Activated CD8-positive, alpha-beta memory T cell treated with anti-CD3 and anti-CD28 coated beads, Interleukin-2, amount 50 U/mL, for 24 hours (primary cell): ENCODE data around the gene FBXW9.
"Not testable (repeated sequence)": the region's sequence is repeated elsewhere in the genome, so short reads cannot be mapped to it uniquely, and the experiment has no call there.

Experiments
- DNase-seq: peaks from one replicate; pipeline ENCODE4 v3.0.0-alpha.2; 2020; ENCODE audit errors: extremely low read depth

FBXW9 gene

DNA sequence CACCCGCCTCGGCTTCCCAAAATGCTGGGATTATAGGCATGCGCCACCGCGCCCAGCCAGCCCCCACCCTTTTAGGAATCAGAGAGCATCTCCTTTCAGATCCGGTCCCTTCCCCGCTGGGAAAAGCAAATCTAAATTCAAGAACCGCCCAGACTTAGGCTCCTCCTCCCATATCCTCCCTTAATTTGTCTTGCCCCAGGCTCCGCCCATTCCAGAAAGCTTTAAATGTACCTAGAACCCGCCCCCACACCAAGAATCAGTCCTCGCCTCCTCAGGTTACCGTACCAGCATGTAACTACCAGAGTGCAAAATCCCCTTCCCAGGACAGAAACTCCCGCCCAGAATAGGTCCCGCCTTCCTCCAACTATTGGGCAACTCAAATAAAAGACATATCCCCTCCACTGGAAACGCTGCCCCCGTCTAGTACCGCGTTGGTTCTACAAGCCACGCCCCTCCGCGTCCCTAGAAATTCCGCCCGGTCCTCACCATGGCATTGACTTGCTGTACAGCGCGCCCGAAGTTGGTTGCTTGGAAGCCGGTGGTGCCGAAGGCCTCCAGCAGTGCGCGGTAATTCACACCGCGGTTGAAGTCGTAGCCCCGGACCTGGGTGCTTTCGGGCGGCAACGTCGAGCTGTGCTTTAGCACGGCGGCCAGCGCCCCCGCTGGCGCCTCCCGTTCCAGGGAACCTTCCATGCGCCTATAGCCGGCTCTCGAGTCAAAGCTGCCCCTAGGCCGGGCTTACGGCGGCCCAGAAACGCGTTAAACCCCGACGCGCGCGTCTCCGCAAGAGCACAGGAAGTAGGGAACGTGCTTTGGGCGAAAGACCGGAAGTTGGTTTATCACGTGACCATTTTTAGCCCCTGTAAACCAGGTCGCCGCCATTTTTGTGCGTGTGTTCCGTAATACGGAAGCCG is 15.1 kb downstream of the FBXW9 start, which contains the start of gene DHPS:
Gene DHPS, minus strand, starts transcription at position 807 of the 914 bp plus-strand sequence. Its CDS starts 114 bp downstream, at position 693.
- peak; percentile 78 for DNase-seq

DNA sequence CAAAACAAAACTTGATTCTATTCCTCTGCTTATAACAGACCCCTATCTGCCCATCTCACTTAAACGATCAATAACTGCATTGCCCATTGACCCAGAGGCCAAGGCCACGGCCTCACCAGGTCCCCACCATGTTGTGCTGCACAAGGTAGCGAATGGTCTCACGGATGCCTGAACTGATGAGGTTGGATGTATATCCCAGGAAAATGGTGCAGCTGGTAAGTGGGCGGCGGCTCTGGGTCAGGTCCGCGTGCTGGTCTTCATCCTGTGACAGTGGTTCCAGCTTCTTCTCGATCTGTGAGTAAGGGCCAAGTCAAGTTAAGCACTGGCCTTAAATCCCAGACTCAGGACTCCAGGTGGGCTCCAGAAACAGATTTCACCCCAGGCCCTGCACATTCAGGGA is 16.4 kb downstream of the FBXW9 start:
- no peak for DNase-seq

DNA sequence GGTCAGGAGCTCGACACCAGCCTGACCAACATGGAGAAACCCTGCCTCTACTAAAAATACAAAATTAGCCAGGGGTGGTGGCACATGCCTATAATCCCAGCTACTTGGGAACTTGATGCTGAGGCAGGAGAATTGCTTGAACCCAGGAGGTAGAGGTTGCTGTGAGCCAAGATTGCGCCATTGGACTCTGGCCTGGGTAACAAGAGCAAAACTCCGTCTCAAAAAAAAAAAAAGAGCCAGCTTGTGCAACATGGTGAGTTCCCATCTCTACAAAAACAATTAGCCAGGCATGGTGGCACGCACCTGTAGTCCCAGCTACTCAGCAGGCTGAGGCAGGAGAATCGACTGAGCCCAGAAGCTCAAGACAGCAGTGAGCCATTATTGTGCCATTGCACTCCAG is 18.4 kb downstream of the FBXW9 start:
- DNase-seq, result not testable (repeated sequence)

DNA sequence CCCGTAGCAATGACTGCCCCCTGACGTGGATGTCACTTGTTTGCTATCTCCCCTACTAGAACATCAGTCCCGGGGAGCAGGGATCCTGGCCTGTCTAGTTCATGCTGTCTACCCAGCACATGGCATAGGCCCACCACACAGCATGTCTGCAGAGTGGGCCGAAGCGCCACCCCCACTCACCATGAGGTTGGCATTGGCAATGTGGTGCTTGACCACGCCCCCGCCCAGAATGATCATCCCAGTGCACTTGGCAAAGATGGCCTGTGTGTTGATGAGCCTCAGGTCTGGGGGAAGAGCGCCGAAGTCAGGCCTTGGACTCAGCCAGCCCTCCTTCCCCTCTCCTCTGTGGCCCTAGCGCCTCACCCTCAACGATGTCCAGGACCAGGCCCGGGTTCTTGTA is 19.5 kb downstream of the FBXW9 start:
- DNase-seq, result no peak

DNA sequence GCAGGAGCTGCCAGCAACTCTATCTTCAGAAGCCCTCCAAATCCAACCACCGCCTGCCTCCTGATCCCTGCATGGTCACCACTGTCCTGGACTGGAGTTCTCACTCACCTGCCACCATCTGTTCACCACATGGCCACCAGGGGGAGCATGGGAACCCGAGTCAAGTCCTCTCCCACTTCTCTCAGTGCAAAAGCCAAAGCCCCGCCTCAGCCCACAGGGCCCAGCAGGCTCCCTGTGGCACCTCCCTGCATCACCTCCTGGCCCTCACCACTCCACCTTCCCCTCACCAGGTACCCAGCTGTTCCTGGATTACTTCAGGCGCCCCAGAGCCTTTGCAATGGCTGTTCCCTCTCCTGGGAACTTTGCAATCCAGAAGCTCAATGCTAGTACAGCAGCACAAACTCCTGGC is 20.0 kb downstream of the FBXW9 start:
- DNase-seq, result peak; percentile 81

DNA sequence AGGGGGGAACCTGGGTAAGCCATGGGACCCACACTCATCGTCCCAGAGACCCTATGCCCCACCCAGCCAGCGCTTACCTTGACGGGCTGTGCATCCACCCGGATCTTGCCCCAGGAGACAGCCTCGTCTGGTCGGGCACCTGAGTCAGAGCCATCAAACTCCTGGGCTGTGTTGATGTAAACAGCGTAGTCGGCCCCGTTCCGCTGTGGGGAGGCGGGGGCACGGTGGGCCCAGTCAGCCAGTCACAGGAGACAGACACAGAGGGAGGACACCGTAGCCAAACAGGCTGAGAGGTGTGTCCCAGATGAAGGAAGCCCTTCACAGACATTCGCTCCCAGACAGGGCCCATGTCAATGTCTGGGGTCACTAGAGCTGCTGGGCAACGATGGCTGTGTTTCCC is 20.5 kb downstream of the FBXW9 start:
- DNase-seq, result no peak

DNA sequence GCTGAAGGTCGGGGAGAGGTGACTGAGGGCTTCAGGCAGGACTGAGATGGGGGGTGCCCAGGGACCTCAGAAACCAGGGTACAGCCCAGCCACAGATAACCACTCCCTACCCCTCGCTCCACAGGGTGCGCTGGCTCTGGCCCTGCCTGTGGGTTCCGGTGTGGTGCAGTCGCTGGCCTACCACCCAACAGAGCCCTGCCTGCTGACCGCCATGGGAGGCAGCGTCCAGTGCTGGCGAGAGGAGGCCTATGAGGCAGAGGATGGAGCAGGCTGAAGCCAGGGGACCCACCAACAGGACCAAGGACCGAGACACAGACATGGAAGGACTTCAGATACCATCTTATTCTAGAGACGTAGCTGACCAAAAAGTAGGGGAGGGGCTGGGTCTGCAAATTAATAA is 21.0 kb downstream of the FBXW9 start:
- DNase-seq, result no peak

DNA sequence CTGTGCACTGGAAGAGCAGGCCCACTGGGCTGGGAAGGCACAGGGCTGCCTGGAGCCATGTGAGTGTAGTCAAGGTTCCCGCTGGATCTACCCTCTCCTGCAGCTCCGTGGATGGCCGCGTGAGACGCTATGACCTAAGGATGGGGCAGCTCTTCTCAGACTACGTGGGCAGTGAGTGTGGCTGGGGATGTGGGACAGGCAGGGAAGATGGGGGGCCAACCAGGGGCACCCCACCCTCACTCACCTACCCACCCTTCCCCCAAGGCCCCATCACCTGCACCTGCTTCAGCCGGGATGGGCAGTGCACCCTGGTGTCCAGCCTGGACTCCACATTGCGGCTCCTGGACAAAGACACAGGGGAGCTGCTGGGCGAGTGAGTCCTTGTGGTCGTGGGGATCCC is 23.7 kb downstream of the FBXW9 start:
- no peak for DNase-seq

DNA sequence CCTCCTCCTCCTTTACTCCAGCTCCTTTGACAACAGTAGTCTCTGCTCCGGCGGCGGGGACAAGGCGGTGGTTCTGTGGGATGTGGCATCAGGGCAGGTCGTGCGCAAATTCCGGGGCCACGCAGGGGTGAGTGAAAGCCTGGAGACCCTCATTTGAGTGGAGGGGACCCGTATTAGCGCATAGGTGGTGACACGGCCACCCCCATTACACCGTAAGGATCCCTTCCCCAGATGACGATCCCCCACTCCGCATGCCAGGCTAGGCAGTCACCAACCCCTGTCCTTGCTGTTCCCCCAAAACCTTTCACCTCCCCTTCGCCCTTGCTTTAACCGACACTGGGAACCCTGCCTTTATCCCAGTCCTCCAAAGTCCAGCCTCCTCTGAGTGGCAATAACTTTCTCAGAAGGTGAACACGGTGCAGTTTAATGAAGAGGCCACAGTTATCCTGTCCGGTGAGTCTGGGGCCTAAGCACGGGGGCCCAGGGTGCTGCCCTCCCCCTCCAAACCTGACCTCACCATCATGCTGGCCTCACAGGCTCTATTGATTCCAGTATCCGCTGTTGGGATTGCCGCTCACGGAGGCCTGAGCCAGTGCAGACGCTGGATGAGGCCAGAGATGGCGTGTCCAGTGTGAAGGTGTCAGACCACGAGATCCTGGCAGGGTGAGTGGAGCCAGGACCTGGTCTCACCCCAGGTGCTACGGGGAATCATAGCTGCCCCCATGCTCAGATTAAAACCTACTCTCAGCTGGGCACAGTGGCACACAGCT is 26.1 kb downstream of the FBXW9 start:
- DNase-seq, result no peak

DNA sequence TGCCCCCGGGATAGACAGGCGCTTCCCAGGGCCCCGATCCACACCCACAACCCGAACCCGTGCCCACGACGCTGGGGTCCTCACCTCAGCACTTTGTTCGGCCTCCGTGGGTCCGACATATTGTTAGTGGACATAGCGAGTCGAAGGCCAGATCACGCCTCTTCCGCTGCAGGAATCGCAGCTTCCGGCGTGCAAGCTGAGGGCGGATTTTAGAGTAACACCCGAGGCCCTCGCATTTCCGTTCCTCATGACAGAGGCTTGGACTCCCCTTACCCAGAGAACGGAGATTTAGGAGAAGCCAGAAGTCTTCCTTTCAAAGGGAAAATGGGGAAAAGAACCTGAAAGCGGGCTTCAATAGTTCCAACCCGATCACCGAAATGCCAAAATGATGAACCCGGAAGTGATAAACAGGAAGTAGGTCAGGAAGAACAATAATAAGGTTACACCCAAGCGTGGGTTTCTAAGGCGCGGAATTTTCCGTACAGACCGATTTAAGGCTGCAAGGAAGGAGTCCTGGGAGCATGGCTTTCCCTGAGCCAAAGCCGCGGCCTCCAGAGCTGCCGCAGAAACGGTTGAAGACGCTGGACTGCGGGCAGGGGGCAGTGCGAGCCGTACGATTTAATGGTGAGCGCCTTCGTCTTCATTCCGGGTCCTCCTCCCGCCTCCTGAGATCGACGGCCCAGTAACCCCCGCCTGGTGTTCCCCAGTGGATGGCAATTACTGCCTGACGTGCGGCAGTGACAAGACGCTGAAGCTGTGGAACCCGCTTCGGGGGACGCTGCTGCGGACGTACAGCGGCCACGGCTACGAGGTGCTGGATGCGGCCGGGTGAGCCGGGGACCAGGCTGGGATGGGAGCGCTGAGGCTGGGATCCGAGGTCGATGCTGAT is 26.9 kb downstream of the FBXW9 start:
- DNase-seq, result peak; percentile 63

DNA sequence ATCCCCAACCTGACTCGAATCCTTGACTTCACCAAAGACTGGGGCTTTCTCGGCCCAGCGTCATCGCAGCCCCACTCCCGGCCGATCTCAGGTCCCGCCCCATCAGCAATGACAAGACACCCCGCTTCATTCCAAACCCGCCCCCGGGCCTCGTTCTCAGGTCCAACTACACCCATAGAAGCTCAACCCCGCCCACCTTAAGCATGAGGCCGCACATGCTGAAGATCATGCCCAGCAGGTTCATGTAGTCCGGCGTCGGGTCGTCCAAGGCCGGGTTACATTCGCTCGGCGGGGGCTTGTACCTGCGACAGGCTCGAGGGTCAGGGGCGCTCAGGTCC is 27.5 kb downstream of the FBXW9 start:
- DNase-seq, result peak; percentile 39

DNA sequence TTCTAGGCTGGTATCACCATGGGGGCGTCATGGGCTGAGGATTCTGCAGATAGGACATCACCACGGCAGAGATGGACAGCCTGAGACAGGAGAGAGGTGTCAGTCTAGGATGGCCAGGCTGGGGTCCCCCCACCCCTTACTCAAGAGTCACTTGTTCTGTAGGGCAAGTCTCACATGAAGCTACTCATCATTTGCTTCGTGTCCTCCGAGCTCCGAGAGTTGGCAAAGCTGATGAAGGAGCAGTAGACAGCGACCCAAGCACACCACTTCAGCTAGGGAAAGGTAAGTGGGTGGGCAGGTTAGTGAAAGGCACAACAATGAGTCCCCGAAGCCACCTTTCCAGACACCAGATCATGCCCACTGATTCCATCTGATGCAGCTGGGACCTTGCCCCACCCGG is 28.1 kb downstream of the FBXW9 start:
- DNase-seq, result no peak

DNA sequence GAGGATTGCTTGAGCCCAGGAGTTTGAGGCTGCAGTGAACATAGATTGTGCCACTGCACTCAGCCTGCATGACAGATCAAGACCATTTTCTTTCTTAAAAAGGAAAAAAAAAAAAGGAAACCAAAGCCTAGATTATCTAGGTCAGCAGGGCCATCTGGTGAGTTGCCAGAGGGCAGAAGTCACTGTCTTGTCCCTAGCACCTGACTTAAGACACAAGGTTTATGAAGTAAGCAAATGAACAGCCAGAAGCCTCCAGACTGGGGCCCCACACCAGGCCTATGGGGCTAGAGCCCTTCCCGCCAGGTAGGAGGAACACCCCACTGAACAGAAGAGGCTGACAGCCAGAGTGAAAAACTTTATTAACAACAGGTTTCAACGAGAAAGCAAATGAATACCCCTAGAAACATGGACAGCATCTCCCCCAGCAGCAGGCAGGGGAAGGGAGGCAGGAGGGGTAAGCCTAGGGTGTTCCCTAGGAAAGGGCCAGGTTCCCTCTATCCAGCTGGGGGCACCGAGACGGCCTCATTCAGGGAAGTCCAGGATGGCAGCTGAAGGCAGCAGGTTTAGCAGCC is 28.6 kb downstream of the FBXW9 start:
- DNase-seq, result no peak

DNA sequence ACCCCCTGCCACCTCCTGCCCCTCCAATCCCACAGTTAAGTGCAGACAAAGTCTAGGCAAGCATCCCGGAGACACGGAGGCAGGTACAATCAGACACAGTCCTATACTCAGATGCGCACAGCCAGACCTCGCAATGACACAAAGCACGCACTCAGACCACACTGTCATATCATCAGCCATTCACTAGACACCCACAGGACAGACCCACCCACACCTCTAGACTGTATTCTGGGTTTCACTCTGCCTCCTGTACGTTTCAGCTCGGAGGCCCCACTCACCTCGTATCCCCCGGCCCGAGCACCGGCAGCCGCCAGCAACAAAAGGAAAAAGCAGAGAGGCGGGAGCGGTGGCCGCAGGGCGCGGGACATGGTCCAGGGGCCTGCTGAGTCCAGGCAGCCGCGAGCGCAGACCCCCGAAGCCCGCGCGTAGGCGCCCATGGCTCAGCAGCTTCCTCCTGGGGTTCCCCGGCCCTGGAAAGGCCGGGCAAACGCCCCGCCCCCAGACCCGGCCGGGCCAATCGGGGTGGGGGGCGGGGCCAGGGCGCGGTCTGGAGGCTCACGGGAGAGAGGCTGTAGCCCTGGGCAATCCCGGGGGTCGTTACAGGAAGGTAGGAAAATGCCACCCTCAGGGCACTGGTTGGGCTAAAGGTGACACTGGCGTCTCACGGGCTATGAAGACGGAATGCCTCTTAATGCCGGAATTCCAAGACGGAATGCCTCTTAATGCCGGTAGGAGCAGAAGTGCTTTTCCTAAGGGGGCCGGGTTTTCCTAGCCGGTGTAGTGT is 30.0 kb downstream of the FBXW9 start, which contains the start of the genes MAN2B1 and WDR83:
Gene MAN2B1, minus strand, starts transcription at position 478 of the 784 bp plus-strand sequence. Its CDS starts 41 bp downstream, at position 437.
Gene WDR83, plus strand, starts transcription at position 543 of the 784 bp plus-strand sequence. CDS start 2,984 bp downstream, outside the sequence.
- DNase-seq, result peak; percentile 45

DNA sequence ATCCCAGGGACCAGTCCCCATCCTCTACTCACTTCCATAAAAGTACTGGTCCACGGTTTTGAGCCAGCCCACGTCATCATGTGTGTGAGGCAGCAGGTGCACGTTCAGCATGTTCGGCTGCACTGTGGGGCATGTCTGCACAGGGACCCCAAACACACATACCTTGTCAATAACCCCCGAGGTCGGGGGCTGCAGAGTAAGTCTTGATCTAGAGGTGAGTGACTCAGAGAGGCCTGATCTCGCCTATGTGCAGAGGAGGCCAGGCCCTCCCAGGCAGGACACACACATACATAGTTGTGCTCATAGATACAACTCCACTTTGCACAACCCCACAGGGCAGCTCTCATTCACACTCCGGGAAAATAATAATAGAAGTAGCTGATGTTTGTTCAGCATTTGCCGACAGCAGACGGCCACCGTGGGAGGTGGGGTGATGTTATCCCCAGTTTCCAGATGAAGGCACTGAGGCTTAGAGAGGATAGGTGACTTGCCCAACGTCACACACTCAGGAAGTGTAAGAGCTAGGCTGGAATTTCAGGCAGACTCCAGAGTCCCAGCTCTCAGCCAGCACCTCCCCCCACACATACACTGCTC is 30.7 kb downstream of the FBXW9 start:
- no peak for DNase-seq

DNA sequence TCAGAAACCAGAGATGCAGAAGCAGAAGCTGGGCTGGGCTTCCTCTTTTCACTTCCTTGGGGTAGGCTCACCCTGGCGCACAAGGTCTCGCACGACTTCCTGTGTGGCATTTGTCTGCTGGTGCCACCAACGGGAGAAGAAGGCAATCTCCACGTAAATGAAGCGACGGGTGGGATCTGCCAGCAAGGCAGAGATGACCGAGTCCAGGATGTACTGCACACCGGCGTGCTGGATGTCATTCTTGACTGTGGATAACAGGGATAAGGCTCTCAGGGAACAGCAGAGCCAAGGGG is 31.2 kb downstream of the FBXW9 start:
- DNase-seq, result no peak

DNA sequence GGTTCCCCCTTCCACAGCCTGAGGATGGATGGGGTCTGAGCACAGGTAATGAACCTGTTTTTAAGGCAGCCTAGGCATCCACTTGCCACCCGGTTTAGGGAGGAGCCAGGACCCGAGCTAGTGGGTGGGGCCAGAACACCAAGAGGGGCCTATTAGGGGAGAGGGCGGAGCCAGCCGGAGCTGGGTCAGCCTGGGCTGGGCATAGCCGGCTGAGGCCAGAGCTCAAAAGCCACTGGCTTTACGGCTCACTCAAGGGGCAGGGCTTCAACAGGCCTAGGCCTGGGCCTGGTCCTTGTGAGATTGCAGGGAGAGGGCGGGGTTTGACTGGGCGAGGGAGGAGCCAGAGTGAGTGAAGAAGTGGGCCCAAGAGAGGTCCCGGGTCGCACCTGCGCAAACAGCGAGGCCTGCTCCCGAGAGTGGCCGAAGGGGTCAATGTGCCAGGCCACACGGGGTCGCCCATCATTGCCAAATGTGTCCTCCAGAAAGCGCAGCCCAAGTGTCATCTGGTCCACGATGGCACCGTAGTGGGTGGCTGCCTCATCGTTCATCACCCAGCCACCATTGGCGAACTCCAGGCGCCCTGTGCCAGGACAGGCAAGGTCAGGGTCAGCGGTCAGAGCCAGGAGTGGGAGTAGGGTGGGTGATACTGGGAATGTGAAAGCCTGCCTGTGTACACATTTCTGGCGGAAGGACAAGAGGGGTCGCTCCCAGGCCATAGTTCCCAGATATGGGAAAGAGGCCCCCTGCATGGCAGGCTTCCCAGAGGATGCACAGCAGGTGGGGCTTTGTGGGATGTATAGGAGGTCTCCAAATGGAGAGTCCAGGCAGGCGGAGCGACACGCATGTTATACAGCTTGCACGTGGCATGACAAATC is 31.8 kb downstream of the FBXW9 start:
- DNase-seq, result no peak

DNA sequence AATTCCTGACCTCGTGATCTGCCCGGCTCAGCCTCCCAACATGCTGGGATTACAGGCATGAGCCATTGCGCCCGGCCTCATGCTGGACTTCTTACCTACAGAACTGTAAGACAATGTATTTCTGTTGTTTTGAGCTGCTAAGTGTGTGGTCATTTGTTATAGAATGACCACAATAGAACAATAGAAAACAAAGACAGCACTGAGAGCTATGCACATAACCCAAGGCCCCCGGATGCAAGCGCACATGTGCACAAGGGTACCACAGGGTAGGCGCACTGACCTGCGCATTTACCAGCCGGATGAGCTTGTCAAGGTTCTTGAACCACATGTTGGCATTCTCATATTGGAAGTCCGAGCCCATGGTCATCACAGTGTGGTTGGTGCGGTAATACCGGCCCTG is 35.5 kb downstream of the FBXW9 start:
- no peak for DNase-seq

DNA sequence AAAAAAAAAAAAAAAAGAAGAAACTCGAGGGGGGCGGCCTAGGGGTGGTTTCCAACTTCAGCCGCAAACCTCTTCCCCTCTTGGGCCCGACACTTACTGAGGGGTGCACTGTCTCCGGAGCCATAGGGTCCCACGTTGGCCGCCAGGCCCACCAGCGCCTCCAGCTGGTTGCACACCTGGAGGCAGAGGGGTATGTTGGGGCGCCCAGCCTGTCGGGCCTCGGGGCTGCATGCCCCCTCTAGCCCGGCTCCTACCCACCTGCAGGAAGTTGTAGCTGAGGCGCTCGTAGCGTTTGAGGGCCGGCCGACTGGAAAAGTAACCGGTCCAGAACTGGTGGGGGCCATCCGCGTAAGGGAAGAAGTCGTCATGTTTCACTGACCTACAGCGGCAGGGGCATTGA is 38.5 kb downstream of the FBXW9 start:
- no peak for DNase-seq
